ENCODE results near the gene ARMC12. TPM values are rescaled to one million over a fixed set of nuclear protein-coding genes. Genes with fewer than 3 reads are reported as not detected.
"Not testable (repeated sequence)": the region's sequence is repeated elsewhere in the genome, so short reads cannot be mapped to it uniquely, and the experiment has no call there.

ARMC12 gene
- total RNA-seq = 0.50 and 1.0 TPM in 2 replicates
- polyA plus RNA-seq = 0.17 and 0.18 TPM in 2 replicates
- polyA plus RNA-seq (2012) = 0.23 and 0.48 TPM in 2 replicates
- not detected in 2 replicates for polyA minus RNA-seq (ENCODE audit: low replicate concordance)

GRCh38 chr6:35736982-35737412, at the start of gene ARMC12:
TSS of gene ARMC12 (plus strand) at chr6:35737032. CDS start at chr6:35737109, 77 bp downstream.
- Histone ChIP-seq H3K9me3 (ENCODE audit: control insufficient read depth, insufficient read depth, low read depth, low read length) (no peaks in the 10 kb centered on the region), H4K20me1 (ENCODE audit: control insufficient read depth, extremely low read depth, insufficient read depth, low read length) (no peaks in the 10 kb centered on the region), H3K79me2 (ENCODE audit: control insufficient read depth, insufficient read depth, low read length) (no peaks in the 10 kb centered on the region), H3K9ac (ENCODE audit: insufficient read depth, low read length) (no peak within 1 kb of the TSS), H2AFZ (ENCODE audit: low read length) (no peak within 1 kb of the TSS), H3K4me2 (ENCODE audit: extremely low read depth, insufficient read depth, low read length) (no peak within 1 kb of the TSS), H3K4me3 (replicated peaks in 1 of 4; ENCODE audit: control extremely low read depth in 1 of 4, insufficient read depth in 1 of 4, low read depth in 3 of 4, low read length in 4 of 4) (no peak within 1 kb of the TSS), H3K27me3 (ENCODE audit: control insufficient read depth, insufficient read depth, low read length) (no peaks in the 10 kb centered on the region), H3K27ac (ENCODE audit: insufficient read depth, low read length) (no peak within 1 kb of the TSS), H3K36me3 (ENCODE audit: control insufficient read depth, insufficient read depth, low read length) (no peaks in the 10 kb centered on the region), H3K4me1 (ENCODE audit: control insufficient read depth, extremely low read depth, insufficient read depth, low read length) (peaks cover 7% of the 10 kb centered on the region)
- no peak for TF ChIP-seq EZH2 (IDR thresholded peaks at IDR 0.05; ENCODE audit: low read length, missing control alignments)
- TF ChIP-seq CTCF (conservative IDR thresholded peaks at IDR 0.05 in 1 of 2, IDR thresholded peaks at IDR 0.05 in 1 of 2; ENCODE audit: low read depth in 1 of 2, low read length in 2 of 2) = no peak
- DNase-seq (ENCODE audit: low read depth in 2 of 2) = no peak

GRCh38 chr6:35687658-35688604, 48.9 kb upstream of the ARMC12 start:
- Histone ChIP-seq H3K27me3 (ENCODE audit: control insufficient read depth, insufficient read depth, low read length) (no peaks in the 10 kb centered on the region), H3K9me3 (ENCODE audit: control insufficient read depth, insufficient read depth, low read depth, low read length) (no peaks in the 10 kb centered on the region), H3K4me3 (replicated peaks in 1 of 4; ENCODE audit: control extremely low read depth in 1 of 4, insufficient read depth in 1 of 4, low read depth in 3 of 4, low read length in 4 of 4) (peak overlapping the region; percentile 49 to 98 (median 70)), H3K4me2 (ENCODE audit: extremely low read depth, insufficient read depth, low read length) (peak overlapping the region; percentile 78), H3K9ac (ENCODE audit: insufficient read depth, low read length) (peak overlapping the region; percentile 62), H2AFZ (ENCODE audit: low read length) (peak overlapping the region; percentile 68), H4K20me1 (ENCODE audit: control insufficient read depth, extremely low read depth, insufficient read depth, low read length) (no peaks in the 10 kb centered on the region), H3K79me2 (ENCODE audit: control insufficient read depth, insufficient read depth, low read length) (peaks cover 2% of the 10 kb centered on the region), H3K27ac (ENCODE audit: insufficient read depth, low read length) (peak overlapping the region; percentile 4), H3K4me1 (ENCODE audit: control insufficient read depth, extremely low read depth, insufficient read depth, low read length) (no peaks in the 10 kb centered on the region), H3K36me3 (ENCODE audit: control insufficient read depth, insufficient read depth, low read length) (no peaks in the 10 kb centered on the region)
- DNase-seq (ENCODE audit: low read depth in 2 of 2) = peak; percentile 49 to 65
- TF ChIP-seq EZH2 (IDR thresholded peaks at IDR 0.05; ENCODE audit: low read length, missing control alignments) (no peak), CTCF (conservative IDR thresholded peaks at IDR 0.05 in 1 of 2, IDR thresholded peaks at IDR 0.05 in 1 of 2; ENCODE audit: low read depth in 1 of 2, low read length in 2 of 2) (no peak)

GRCh38 chr6:35688605-35689322, 48.1 kb upstream of the ARMC12 start, which contains the start of gene FKBP5:
TSS of gene FKBP5 (minus strand) at chr6:35688915. CDS start at chr6:35642824, 46,091 bp downstream.
- Histone ChIP-seq H4K20me1 (ENCODE audit: control insufficient read depth, extremely low read depth, insufficient read depth, low read length) (no peaks in the 10 kb centered on the region), H3K36me3 (ENCODE audit: control insufficient read depth, insufficient read depth, low read length) (no peaks in the 10 kb centered on the region), H3K4me3 (replicated peaks in 1 of 4; ENCODE audit: control extremely low read depth in 1 of 4, insufficient read depth in 1 of 4, low read depth in 3 of 4, low read length in 4 of 4) (peak within 1 kb of the TSS; percentile 49 to 98 (median 70)), H3K4me1 (ENCODE audit: control insufficient read depth, extremely low read depth, insufficient read depth, low read length) (no peaks in the 10 kb centered on the region), H3K27me3 (ENCODE audit: control insufficient read depth, insufficient read depth, low read length) (no peaks in the 10 kb centered on the region), H3K79me2 (ENCODE audit: control insufficient read depth, insufficient read depth, low read length) (peaks cover 2% of the 10 kb centered on the region), H3K27ac (ENCODE audit: insufficient read depth, low read length) (peak within 1 kb of the TSS; percentile 4), H2AFZ (ENCODE audit: low read length) (peak within 1 kb of the TSS; percentile 68), H3K9me3 (ENCODE audit: control insufficient read depth, insufficient read depth, low read depth, low read length) (no peaks in the 10 kb centered on the region), H3K4me2 (ENCODE audit: extremely low read depth, insufficient read depth, low read length) (peak within 1 kb of the TSS; percentile 78), H3K9ac (ENCODE audit: insufficient read depth, low read length) (peak within 1 kb of the TSS; percentile 62)
- TF ChIP-seq CTCF (conservative IDR thresholded peaks at IDR 0.05 in 1 of 2, IDR thresholded peaks at IDR 0.05 in 1 of 2; ENCODE audit: low read depth in 1 of 2, low read length in 2 of 2) (no peak), EZH2 (IDR thresholded peaks at IDR 0.05; ENCODE audit: low read length, missing control alignments) (no peak)
- DNase-seq (ENCODE audit: low read depth in 2 of 2) = peak; percentile 87 to 88

GRCh38 chr6:35690006-35690405, 46.8 kb upstream of the ARMC12 start:
- not testable (repeated sequence) for H3K4me1 ChIP-seq (ENCODE audit: control insufficient read depth, extremely low read depth, insufficient read depth, low read length); H3K27ac ChIP-seq (ENCODE audit: insufficient read depth, low read length); H3K9me3 ChIP-seq (ENCODE audit: control insufficient read depth, insufficient read depth, low read depth, low read length); H4K20me1 ChIP-seq (ENCODE audit: control insufficient read depth, extremely low read depth, insufficient read depth, low read length); H3K27me3 ChIP-seq (ENCODE audit: control insufficient read depth, insufficient read depth, low read length); H3K4me2 ChIP-seq (ENCODE audit: extremely low read depth, insufficient read depth, low read length); H3K9ac ChIP-seq (ENCODE audit: insufficient read depth, low read length); H2AFZ ChIP-seq (ENCODE audit: low read length); DNase-seq (ENCODE audit: low read depth in 2 of 2); H3K36me3 ChIP-seq (ENCODE audit: control insufficient read depth, insufficient read depth, low read length); H3K4me3 ChIP-seq (replicated peaks in 1 of 4; ENCODE audit: control extremely low read depth in 1 of 4, insufficient read depth in 1 of 4, low read depth in 3 of 4, low read length in 4 of 4); H3K79me2 ChIP-seq (ENCODE audit: control insufficient read depth, insufficient read depth, low read length)

Measured in fibroblast of lung (primary cell).